Parathyroid adenoma (tissue), 2 donors: Measurements from ENCODE around the gene NCKIPSD.

Source experiments
- H2AFZ ChIP-seq: fragments of 300-600 bp; sonication (generic); one replicate; pipeline ENCODE4 v1.7.0; 2017; ENCODE audit warnings: antibody characterized with exemption, mild to moderate bottlenecking
- H3K27ac ChIP-seq: fragments of 300-600 bp; sonication (generic); one replicate; pipeline ENCODE4 v1.7.0; 2017
- H3K27me3 ChIP-seq: fragments of 300-600 bp; sonication (generic); one replicate; pipeline ENCODE4 v1.7.0; 2017; ENCODE audit warnings: low read length; ENCODE audit not compliant: control insufficient read depth, insufficient read depth
- H3K36me3 ChIP-seq: fragments of 300-600 bp; sonication (generic); one replicate; pipeline ENCODE4 v1.7.0; 2017; ENCODE audit warnings: low read length; ENCODE audit not compliant: control insufficient read depth, insufficient read depth
- H3K4me1 ChIP-seq: fragments of 300-600 bp; sonication (generic); one replicate; pipeline ENCODE4 v1.7.0; 2017; ENCODE audit warnings: control low read depth
- H3K4me2 ChIP-seq: fragments of 300-600 bp; sonication (generic); one replicate; pipeline ENCODE4 v1.7.0; 2017; ENCODE audit warnings: low read length
- H3K4me3 ChIP-seq: fragments of 300-600 bp; sonication (generic); one replicate; pipeline ENCODE4 v1.7.0; 2017; ENCODE audit warnings: low read depth, low read length
- H3K79me2 ChIP-seq: fragments of 300-600 bp; sonication (generic); one replicate; pipeline ENCODE4 v1.7.0; 2017; ENCODE audit warnings: control low read depth
- H3K9ac ChIP-seq: fragments of 300-600 bp; sonication (generic); one replicate; pipeline ENCODE4 v1.7.0; 2017; ENCODE audit warnings: mild to moderate bottlenecking
- H3K9me3 ChIP-seq: fragments of 300-600 bp; sonication (generic); one replicate; pipeline ENCODE4 v1.7.0; 2017; ENCODE audit warnings: low read length; ENCODE audit not compliant: control insufficient read depth
- CTCF ChIP-seq: fragments of 300-600 bp; sonication (generic); IDR thresholded peaks from one replicate; pipeline ENCODE4 v1.7.0; 2017; ENCODE audit warnings: antibody characterized with exemption, mild to moderate bottlenecking
- donor health status: primary hyperparathyroidism.

The NCKIPSD gene

GRCh38 chr3:48631516-48632448 is 53.9 kb downstream of the NCKIPSD start:
- H2AFZ ChIP-seq: no peak overlapping the region
- no peaks in the 10 kb centered on the region for H3K27me3 ChIP-seq
- peaks cover 14% of the 10 kb centered on the region for H3K4me1 ChIP-seq
- H3K36me3 ChIP-seq: no peaks in the 10 kb centered on the region
- H3K9me3 ChIP-seq: no peaks in the 10 kb centered on the region
- TF ChIP-seq CTCF: no peak
- no peaks in the 10 kb centered on the region for H3K79me2 ChIP-seq
- no peak overlapping the region for H3K4me2 ChIP-seq
- H3K27ac ChIP-seq: no peak overlapping the region
- H3K4me3 ChIP-seq: no peak overlapping the region
- H3K9ac ChIP-seq: no peak overlapping the region

DNA sequence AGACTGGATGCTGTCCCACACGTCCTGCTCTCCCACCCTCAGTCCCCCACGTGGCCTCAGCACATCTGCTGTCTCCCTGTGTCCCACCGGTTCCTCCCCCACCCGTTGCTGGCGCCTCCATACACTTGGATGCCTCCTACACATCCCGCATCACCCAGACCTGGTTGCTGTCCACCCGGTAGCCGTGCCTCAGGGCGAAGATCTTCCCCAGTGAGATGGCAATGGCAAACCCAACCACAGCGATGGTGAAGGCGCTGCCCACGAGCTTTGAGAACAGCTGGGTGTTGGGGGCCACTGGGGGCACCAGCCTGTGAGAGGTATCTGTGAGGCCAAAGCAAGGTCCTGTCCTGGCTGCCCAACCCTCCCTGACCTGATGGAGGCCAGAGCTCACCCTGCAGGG is 54.9 kb downstream of the NCKIPSD start:
- peaks cover 10% of the 10 kb centered on the region for H3K4me1 ChIP-seq
- TF ChIP-seq CTCF: no peak
- H3K27me3 ChIP-seq: no peaks in the 10 kb centered on the region
- no peak overlapping the region for H3K27ac ChIP-seq
- H2AFZ ChIP-seq: no peak overlapping the region
- no peak overlapping the region for H3K9ac ChIP-seq
- H3K36me3 ChIP-seq: no peaks in the 10 kb centered on the region
- no peak overlapping the region for H3K4me2 ChIP-seq
- H3K9me3 ChIP-seq: no peaks in the 10 kb centered on the region
- no peak overlapping the region for H3K4me3 ChIP-seq
- no peaks in the 10 kb centered on the region for H3K79me2 ChIP-seq

DNA sequence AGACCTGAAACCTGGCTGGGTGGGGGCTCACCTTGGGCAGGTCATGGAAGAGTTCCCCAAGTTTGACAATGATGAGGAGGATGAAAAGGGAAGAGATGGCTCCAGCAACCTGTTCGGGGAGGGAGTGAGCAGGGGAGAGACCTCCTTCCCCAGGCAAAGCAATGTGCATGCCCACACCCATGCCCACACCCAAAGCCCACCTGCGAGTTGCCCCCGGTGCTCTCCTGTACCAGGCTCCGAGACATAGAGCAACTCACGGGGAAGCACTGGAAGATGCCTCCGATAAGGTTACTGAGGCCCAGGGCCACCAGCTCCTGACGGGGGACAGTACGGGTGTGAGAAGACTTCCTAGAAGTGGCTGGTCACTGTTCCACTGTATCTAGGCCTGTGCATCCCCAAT is 55.3 kb downstream of the NCKIPSD start:
- Histone ChIP-seq H3K4me1 (peaks cover 6% of the 10 kb centered on the region), H3K27me3 (no peaks in the 10 kb centered on the region), H3K36me3 (no peaks in the 10 kb centered on the region), H3K9ac (no peak overlapping the region), H3K4me2 (no peak overlapping the region), H3K4me3 (no peak overlapping the region), H3K27ac (no peak overlapping the region), H2AFZ (no peak overlapping the region), H3K79me2 (no peaks in the 10 kb centered on the region), H3K9me3 (no peaks in the 10 kb centered on the region)
- no peak for TF ChIP-seq CTCF

GRCh38 chr3:48629894-48630293 is 55.8 kb downstream of the NCKIPSD start:
- H3K9ac ChIP-seq: no peak overlapping the region
- H3K4me1 ChIP-seq: peaks cover 6% of the 10 kb centered on the region
- no peaks in the 10 kb centered on the region for H3K27me3 ChIP-seq
- no peak overlapping the region for H3K27ac ChIP-seq
- no peaks in the 10 kb centered on the region for H3K9me3 ChIP-seq
- H3K36me3 ChIP-seq: no peaks in the 10 kb centered on the region
- no peak overlapping the region for H2AFZ ChIP-seq
- TF ChIP-seq CTCF: no peak
- H3K79me2 ChIP-seq: no peaks in the 10 kb centered on the region
- no peak overlapping the region for H3K4me3 ChIP-seq
- H3K4me2 ChIP-seq: no peak overlapping the region
